HG03342 (cell line): Measurements from ENCODE around the gene CCDC102A.
"Not testable (repeated sequence)": the region's sequence is repeated elsewhere in the genome, so short reads cannot be mapped to it uniquely, and the experiment has no call there.

Source experiments
- ATAC-seq: cut with Tn5 transposase; IDR thresholded peaks from one replicate; pipeline ENCODE4 v1.9.1; 2021; ENCODE audit warnings: mild to moderate bottlenecking, moderate library complexity; ENCODE audit not compliant: unreplicated experiment

Gene CCDC102A

GRCh38 chr16:57504491-57504890 is 31.9 kb downstream of the CCDC102A start:
- no peak for ATAC-seq

GRCh38 chr16:57504001-57504400 is 32.4 kb downstream of the CCDC102A start:
- no peak for ATAC-seq

- no peak for ATAC-seq
Observed at GRCh38 chr16:57503366-57503765, 33.0 kb downstream of the CCDC102A start.

GRCh38 chr16:57502048-57502775 is 34.2 kb downstream of the CCDC102A start:
- no peak for ATAC-seq

DNA sequence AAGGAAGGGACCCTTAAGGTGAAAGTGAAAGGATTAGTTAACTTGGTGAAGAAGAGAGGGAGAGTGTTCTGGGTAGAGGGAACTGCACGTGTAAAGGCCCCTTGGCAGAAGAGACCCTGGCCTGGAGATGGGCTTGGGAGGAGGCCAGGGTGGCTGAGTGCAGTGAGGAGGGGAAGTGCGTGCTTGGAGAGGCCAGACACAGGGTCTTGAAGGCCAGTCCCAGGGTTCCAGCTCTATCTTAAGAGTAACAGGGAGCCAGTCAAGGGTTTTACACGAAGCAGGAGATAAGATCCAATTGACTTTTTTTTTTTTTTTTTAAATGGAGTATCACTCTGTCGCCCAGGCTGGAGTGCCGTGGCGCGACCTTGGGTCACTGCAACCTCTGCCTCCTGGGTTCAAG is 34.9 kb downstream of the CCDC102A start:
- ATAC-seq: no peak

DNA sequence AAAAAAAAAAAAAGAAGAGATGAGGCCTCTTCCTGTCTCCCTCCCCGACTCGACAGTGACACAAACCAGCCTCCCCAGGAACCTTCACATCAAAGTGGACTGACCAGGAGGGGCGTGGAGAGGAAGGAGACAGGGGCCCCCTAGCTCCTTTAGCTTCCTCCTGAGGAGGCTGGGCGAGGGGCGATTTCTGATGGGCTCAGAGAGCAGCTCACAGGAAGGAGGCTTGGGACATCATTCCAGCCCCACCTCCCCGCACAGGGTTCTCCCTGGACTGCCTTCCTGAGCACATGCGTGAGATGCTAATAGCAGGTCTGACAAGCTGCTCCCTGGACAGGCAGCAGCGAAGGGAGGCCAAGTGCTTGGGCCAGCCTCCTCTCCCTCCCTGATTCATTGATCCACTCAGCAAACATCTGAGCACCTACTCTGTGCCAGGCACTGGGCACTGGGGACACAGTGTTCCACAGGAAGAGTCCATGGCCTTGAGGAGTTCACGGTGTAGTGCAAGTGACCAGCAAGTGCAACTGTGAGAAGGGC is 35.7 kb downstream of the CCDC102A start:
- no peak for ATAC-seq

DNA sequence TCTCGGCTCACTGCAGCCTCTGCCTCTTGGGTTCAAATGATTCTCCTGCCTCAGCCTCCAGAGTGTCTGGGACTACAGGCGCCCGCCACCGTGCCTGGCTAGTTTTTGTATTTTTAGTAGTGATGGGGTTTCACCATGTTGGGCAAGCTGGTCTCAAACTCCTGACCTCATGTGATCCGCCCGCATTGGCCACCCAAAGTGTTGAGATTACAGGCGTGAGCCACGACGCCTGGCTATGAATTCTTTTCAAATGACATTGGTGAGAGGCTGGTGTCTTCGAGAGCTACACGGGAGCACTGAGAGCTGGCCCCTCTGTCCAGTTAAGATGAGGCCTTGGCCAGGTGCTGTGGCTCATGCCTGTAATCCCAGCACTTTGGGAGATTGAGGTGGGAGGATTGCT is 36.4 kb downstream of the CCDC102A start:
- ATAC-seq: not testable (repeated sequence)

- ATAC-seq: no peak
Observed at GRCh38 chr16:57498031-57498430, 38.3 kb downstream of the CCDC102A start.

DNA sequence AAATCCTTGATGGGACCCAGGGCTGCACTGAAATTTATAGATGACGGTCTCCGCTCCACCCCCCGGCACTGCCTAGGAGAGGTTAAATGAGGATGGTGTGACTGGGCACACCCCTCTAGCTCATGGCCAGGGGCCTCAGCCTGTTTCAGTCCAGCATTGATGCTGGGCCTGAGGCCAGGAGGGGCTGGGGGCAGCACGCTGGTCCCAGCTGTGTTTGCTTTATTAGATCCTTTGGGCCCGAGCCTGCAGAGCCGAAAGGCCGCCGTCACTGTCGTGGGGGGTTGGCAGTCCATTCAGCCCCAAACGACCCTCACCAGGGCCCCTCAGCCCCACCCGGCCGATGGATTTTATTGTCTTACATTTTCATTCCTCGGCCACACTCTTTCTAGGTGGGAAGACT is 39.2 kb downstream of the CCDC102A start:
- no peak for ATAC-seq

DNA sequence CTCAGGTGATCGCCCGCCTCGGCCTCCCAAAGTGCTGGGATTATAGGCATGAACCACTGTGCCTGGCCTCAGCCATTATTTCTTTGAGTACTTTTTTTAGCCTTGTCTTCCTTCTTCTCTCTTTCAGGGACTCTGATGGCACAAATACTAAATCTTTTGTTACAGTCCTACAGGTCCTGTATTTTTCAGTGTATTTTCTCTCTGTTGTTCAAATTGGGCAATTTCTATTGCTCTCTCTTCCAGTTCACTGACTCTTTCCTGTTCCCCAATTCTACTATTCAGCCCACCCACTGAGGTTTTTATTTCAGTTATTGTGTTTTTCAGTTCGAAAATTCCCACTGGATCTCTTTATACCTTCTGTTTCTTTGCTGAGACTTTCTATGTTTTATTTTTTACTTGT is 42.6 kb downstream of the CCDC102A start:
- no peak for ATAC-seq

DNA sequence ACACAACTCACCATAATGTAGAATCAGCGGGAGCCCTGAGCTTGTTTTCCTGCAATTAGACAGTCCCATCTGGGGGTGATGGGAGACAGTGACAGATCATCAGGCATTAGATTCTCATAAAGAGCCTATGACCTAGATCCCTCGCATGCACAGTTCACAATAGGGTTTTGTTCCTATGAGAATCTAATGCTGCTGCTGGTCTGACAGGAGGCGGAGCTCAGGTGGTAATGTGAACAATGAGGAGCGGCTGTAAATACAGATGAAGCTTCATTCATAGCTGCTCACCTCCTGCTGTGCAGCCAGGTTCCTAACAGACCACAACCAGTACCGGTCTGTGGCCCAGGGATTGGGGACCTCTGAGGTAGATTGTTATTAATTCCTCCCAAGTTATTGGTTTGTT is 47.1 kb downstream of the CCDC102A start:
- no peak for ATAC-seq

DNA sequence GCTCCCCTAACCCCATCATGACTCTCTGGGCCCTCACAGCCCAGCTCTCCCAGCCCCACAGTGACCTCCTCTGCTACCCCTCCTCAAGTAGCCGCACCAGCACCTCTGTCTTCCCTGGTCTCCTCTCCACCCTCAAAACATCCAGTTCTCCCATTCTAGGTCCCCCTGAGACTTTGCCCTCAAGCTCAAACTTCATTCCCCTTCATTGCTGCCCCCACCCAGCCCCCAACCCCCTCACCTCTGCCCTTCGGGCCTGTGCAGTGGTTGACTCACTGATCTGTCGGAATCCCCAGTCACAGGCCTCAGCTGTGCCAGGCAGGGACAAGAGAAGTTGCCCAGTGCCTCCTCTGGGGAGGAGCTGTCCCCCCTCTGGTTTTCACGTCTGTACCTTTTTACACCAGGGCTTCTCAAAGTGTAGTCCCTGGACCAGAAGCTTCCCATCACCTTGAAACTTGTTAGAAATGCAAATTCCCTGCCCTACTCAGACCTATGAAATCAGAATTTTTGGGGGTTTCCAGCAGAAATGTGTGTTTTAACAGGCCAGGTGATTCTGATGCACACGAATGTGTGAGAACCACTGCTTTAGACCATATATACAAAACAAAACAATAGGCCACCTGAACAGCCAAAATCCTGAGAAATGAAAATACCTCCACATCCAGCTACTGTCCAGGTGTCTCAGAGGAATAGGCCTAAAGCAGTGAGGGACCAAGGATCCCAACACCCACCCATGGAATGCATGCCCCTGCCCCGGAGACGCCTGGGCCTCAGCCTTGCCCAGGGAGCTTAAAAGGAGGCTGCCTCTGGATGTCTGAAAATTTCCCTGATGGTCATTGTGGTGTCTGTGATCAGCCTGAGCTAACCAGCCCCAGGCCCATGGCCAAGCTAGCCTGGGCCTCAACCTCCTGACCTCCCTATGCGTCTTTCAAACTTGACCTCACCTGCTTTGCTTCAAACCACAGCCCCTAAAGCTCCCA is 49.2 kb downstream of the CCDC102A start:
- ATAC-seq: no peak

DNA sequence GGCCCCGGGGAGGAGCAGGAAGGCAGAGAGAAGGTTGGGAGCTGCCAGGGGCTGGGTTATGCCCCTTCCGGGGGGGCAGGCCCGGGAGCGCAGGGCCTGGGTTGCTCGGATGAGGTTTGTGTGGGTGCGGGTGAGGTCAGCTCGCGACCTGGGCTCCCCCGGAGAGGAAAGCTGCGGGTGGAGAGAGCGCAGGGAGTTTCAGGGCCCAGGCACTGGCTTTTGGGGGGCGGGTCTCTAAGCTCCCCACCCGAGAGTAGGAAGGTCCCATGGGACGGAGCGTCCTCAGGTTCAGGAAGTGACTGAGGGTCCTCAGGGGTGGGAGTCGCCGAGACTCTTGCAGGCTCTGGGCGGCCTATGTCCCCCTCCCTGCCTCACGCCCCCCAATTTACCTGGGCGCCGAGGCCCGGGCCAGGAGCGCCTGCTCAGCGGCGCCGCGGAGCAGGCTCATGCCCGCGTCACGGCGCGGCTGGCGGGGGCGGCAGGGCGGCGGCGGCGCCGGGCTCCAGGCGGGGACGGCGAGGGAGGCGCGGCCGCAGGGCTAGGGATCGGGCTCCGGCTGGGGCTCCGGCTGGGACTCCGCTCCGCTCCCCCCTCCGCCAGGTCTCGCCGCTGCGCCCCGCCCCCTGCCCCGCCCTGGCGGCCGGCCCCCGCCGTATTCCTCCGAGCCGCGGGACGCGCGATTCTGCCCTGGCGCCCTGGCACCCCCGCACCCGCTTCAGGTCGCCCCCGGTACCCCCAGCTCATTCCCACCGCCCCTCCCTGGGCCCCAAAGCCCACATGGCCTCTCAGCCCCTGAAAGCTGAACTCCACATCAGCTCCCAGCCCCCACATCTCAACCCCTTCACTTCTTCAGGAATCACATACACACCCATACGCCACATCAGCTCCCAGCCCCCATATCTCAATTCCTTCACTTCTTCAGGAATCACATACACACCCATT is 50.2 kb downstream of the CCDC102A start, which contains the start of gene DOK4:
TSS of gene DOK4 (minus strand) at position 578 of the 942 bp plus-strand sequence. CDS start 6,986 bp downstream, outside the sequence.
- ATAC-seq: peak; percentile 83

DNA sequence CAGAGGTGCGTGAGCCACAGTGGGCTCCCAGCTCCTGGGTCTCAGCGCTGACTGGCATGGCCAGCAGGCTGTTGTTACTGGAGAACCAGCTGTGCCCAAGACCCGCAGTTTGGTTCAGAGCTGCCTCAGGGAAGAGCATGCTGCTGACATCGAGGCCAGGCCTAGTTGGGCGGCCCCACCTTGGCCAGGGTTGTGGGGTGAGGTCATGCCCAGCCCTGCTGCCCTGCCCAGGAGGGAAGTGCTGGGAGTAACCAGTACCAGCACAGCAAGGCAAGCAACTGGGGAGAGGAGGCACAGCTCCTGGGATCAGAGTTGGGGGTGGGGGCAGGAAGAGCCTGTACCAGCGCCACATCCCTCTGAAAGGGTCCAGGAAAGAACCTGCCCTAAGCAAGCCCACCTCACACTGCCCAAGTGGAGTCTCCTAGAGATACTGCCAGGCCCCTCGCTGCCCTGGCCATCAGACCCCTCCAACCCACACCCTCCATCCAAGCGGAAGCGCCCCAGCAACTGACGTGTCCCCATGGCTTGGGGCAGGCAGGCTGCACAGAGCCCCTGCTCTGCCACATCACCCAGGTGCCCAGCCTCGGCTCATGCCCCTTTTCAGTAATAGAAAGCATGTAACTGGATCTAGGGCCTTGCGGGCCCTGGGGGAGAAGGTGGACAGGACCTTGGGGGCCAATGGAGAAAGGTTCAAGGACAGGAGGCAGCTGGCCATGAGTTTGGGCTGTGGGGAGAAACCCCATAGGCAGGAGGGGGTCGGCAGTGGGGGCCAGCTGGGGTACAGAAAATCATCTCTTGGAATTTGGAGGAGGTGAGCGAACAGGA is 51.1 kb downstream of the CCDC102A start:
- no peak for ATAC-seq

DNA sequence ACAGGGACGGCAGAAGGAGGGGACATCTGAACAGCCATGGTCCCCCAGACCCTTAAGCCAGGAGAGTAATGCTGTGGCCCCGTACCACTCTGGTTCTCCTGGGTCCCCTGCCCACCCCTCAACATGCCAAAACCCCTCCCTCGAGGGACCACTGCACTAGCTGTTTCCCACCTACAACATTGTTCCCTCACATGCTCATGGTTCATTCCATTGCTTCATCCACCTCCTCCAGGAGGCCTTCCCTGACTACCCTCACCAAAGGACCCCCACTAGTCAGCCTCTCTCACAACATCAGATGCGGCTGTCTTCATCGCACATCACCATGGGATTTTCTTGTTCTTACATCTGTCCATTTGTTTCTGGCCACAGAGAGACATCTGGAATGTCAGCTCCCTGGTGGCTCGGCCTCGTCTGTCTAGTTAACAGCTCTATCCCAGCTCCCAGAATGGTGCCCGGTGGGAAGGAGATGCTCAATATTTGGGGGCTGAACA is 51.8 kb downstream of the CCDC102A start:
- no peak for ATAC-seq

DNA sequence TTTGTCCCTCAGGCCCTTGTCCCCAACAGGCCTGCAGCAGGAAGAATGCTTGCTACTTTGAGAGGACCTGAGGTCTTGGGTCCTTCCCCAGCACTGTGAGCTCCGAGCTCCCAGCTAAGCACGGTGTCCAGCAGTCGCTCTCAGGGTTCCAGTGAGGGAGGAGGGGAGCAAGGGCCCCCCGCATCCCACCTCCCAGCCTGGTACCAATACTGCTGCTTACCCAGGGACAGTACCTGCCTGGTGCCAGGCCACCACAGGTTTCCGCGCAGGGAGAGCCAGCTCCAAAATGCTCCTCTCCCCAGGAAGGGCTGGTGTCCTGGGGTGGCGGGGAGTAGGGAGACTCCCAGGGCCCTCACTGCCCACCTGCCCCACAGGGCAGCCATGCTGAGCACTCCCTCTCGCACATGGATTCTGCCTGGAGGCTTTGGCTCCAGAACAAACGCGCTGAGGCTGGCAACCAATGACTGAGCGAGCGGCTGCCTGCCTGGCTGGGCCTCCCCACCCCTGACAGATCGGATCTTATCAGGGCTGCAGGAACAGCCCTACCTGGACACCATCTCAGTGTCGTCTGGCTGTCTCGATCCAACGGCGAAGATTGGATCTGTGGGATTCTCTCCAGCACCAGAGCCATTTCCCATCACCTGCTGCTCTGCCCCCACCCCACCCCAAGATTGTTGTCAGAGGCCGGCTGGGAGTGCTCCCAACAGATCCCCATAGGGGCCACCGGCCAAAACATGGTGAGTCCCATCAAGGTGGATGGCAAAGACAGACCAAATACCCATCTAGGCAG is 52.5 kb downstream of the CCDC102A start:
- ATAC-seq: no peak

- no peak for ATAC-seq
Observed at GRCh38 chr16:57482845-57483545, 53.4 kb downstream of the CCDC102A start.

DNA sequence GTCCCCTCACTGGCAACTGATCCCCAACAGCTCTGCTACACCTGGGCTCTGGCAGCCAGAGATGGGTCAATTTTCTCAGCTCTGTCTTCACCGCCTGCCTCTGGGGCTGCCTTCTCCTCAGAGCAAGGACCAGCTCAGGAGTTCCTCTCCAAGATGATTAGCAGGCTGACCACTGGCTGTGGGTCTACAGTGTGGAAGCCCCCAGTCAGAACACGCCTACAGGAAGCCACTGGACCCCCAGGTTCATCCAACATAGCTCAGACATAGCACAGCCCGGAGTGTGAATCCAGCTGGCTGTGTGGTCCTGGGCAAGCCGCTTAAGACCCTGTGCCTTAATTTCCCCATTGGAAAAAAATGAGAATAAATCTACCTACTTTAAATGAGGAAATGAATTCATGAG is 55.0 kb downstream of the CCDC102A start:
- no peak for ATAC-seq
